A375 (cell line): ENCODE measurements around the gene C4orf33. TPM values are rescaled to one million over a fixed set of nuclear protein-coding genes. Genes with fewer than 3 reads are reported as not detected.

Experiments
- total RNA-seq: library from RNA; depleted of rRNA; stranded (reverse); fragments of >200 nt; shearing (Covaris generic); gene quantifications from 2 replicates; pipeline ENCODE4 v1.2.3, GENCODE V29; 2014; rRNA removed

Gene C4orf33
- total RNA-seq: 5.5 and 9.3 TPM in 2 replicates

DNA sequence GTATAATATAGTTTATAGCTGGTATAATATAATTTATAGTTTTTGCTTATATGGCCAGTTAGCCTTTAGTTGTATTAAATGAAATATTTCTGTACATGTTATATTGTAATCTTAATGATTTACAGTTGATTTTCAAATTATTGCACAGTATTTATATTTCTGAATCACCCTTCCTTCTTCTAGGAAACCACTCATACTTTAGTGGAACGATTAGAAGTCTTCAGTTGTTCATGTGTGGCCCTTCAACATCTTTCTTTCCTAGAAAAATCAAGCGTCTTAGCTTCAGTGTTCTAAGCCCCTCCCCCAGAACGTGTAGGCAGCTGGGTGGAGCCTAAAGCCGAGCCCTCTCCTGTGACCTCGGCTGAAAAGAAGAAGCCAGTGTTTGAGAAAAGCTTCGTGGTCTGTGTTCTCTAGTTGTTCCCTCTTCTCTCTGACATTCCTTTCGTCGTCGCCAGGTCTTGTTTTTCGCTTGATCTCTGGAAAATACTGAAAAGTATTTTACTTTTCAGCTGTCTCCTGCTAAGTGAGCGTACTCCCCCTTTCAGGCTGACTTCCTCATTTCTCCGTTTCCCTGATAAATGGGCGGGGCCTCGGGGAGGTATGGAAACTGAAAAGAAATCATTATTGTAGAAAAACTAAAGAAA, at the start of gene C4orf33:
C4orf33 (plus strand) TSS at position 342 of the 644 bp plus-strand sequence. CDS start 6,459 bp downstream, outside the sequence.

GRCh38 chr4:129093191-129093920, 2.6 kb upstream of the C4orf33 start, which contains the start of gene SCLT1:
Gene SCLT1 (minus strand): TSS chr4:129093539. CDS start chr4:129093103, 436 bp downstream.

Other genes with a start within 250 kb of the C4orf33 start
- gene SCLT1, start 2.6 kb upstream of the C4orf33 start, total RNA-seq: 14.7 and 17.8 TPM in 2 replicates